K562 (cell line): Measurements from ENCODE around the gene CRELD2. TPM values are rescaled to one million over a fixed set of nuclear protein-coding genes. Genes with fewer than 3 reads are reported as not detected.

ENCODE experiments used
- CUX1 ChIP-seq: fragments of 200-800 bp; sonication (Bioruptor generic); IDR thresholded peaks from 2 replicates; pipeline ENCODE4 v1.6.1; 2016; ENCODE audit warnings: missing genetic modification characterization, missing compliant biosample characterization
- FUS ChIP-seq: fragments of 200-400 bp; formaldehyde crosslinking; optimal IDR thresholded peaks from 2 replicates; pipeline ENCODE3; 2017; ENCODE audit warnings: low read depth, low read length
- HLTF ChIP-seq: fragments of 450-650 bp; IDR thresholded peaks from 2 replicates; pipeline ENCODE4 v1.6.1; 2016
- KAT2B ChIP-seq: IDR thresholded peaks from one replicate; pipeline ENCODE4 v1.6.1; 2012; ENCODE audit warnings: low read depth, mild to moderate bottlenecking, control low read depth, inconsistent platforms, low read length, moderate library complexity
- NUFIP1 ChIP-seq: fragments of 450-650 bp; IDR thresholded peaks from 2 replicates; pipeline ENCODE4 v1.6.1; 2018; ENCODE audit not compliant: partially characterized antibody
- SMARCA5 ChIP-seq: fragments of 450-650 bp; IDR thresholded peaks from 2 replicates; pipeline ENCODE4 v1.6.1; 2016
- STAG1 ChIP-seq: sonication (generic); formaldehyde crosslinking; IDR thresholded peaks from 2 replicates; pipeline ENCODE4 v1.5.0; 2020; ENCODE audit warnings: missing genetic modification reagents, borderline replicate concordance
- TRIM25 ChIP-seq: fragments of 450-650 bp; IDR thresholded peaks from 2 replicates; pipeline ENCODE4 v1.7.0; 2016; ENCODE audit warnings: borderline replicate concordance
- polyA plus RNA-seq, 8 experiments: library from polyadenylated mRNA; depleted of rRNA in 4 of 8; stranded (reverse) in 5 of 8; unstranded in 3 of 8; fragments of >200 nt; fragmentation: Nextera tagmentation in 2 of 8; fragmentation: Illumina TruSeq in 1 of 8; extraction: Ambion mirVana in 2 of 8; extraction: Trizol in 1 of 8; gene quantifications; 2 replicates each; pipeline versions ENCODE4 v1.2.1 to v1.2.3, GENCODE V29; 2011 to 2014; ENCODE audit warnings: inconsistent platforms in 1 of 8, missing spikeins in 1 of 8
- total RNA-seq, 7 experiments: library from RNA; depleted of rRNA in 6 of 7; stranded (reverse); fragments of >200 nt in 6 of 7; fragmentation: Illumina TruSeq in 2 of 7; extraction: Trizol in 2 of 7; gene quantifications; 2 replicates each; pipeline versions ENCODE4 v1.2.1 to v1.2.3, GENCODE V29; 2011 to 2021; ENCODE audit warnings: low replicate concordance in 1 of 7
- TF ChIP-seq, protein P1 (sequence below): fragments of 450-650 bp; IDR thresholded peaks from 2 replicates; pipeline ENCODE4 v1.6.1; 2014; ENCODE audit warnings: low read depth, mild to moderate bottlenecking, moderate library complexity, borderline replicate concordance

The CRELD2 gene
- total and polyA plus RNA-seq, 9 of the 15 experiments (the other 6 are each of a cell fraction or from before 2014, with no cell fraction given) = 0.96 to 25.3 (median 8.8) TPM

DNA sequence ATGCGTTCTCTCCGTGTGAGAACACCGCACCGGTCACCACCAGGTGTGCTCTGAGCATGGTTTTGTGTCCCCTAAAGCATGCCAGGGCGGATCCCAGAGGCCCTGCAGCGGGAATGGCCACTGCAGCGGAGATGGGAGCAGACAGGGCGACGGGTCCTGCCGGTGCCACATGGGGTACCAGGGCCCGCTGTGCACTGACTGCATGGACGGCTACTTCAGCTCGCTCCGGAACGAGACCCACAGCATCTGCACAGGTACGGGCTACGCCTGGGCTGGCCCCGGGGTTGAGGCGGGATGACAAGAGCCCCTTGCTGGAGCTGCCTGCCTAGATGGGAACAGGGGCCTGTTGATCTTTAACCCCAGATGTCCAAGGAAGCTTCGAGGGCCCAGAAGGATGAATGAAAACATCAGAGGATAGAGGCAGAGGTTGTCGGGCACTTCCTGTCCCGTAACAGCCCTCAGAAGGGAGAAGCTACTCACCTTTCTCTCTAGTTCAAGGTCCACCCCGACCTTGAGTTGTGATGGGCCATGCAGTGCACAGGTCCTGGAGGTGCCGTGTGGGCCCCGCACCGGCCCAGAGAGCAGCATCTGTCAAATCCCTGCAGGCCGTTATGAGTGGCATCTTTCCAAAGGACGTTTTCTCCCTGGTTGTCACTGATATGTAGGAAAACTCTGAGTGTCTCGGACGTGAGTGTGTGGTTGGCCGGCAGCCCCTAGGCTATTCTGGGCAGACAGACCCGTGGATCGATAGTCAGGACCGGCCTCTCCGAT lies 3.3 kb downstream of the CRELD2 start (continued):
- TF ChIP-seq CUX1 (CRISPR knock-in tag) (no peak), FUS (no peak), HLTF (no peak), NUFIP1 (no peak), SMARCA5 (no peak), KAT2B (no peak), TRIM25 (no peak), STAG1 (no peak)
- TF ChIP-seq, protein P1, sequence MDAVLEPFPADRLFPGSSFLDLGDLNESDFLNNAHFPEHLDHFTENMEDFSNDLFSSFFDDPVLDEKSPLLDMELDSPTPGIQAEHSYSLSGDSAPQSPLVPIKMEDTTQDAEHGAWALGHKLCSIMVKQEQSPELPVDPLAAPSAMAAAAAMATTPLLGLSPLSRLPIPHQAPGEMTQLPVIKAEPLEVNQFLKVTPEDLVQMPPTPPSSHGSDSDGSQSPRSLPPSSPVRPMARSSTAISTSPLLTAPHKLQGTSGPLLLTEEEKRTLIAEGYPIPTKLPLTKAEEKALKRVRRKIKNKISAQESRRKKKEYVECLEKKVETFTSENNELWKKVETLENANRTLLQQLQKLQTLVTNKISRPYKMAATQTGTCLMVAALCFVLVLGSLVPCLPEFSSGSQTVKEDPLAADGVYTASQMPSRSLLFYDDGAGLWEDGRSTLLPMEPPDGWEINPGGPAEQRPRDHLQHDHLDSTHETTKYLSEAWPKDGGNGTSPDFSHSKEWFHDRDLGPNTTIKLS = no peak
